GM10266 (cell line): ENCODE measurements around the gene PLEKHB2.

Experiments
- DNase-seq: peaks from one replicate; pipeline ENCODE4 v3.0.0; 2012; ENCODE audit errors: extremely low spot score
- CTCF ChIP-seq: IDR thresholded peaks from 2 replicates; pipeline ENCODE4 v1.5.1; 2012; ENCODE audit warnings: mild to moderate bottlenecking, low read depth; ENCODE audit not compliant: control insufficient read depth, insufficient read depth; ENCODE audit errors: missing control alignments

The PLEKHB2 gene

GRCh38 chr2:131132729-131133128 lies 27.6 kb downstream of the PLEKHB2 start:
- no peak for DNase-seq
- no peak for TF ChIP-seq CTCF

GRCh38 chr2:131140581-131140980 lies 35.4 kb downstream of the PLEKHB2 start:
- TF ChIP-seq CTCF = no peak
- no peak for DNase-seq

GRCh38 chr2:131142849-131143248 lies 37.7 kb downstream of the PLEKHB2 start:
- no peak for DNase-seq
- TF ChIP-seq CTCF = no peak

GRCh38 chr2:131143803-131144202 lies 38.7 kb downstream of the PLEKHB2 start:
- DNase-seq = no peak
- no peak for TF ChIP-seq CTCF

- no peak for TF ChIP-seq CTCF
- DNase-seq = no peak
Measured at GRCh38 chr2:131145040-131145439, 39.9 kb downstream of the PLEKHB2 start.

- DNase-seq = no peak
- TF ChIP-seq CTCF = no peak
Measured at GRCh38 chr2:131146231-131146630, 41.1 kb downstream of the PLEKHB2 start.

- no peak for DNase-seq
- TF ChIP-seq CTCF = no peak
Measured at GRCh38 chr2:131146749-131147148, 41.6 kb downstream of the PLEKHB2 start.
